GM21619 (cell line): ENCODE measurements around the gene KIN.
"Not testable (repeated sequence)": the region's sequence is repeated elsewhere in the genome, so short reads cannot be mapped to it uniquely, and the experiment has no call there.

ENCODE experiments used
- ATAC-seq: cut with Tn5 transposase; IDR thresholded peaks from one replicate; pipeline ENCODE4 v1.9.1; 2021; ENCODE audit not compliant: unreplicated experiment

KIN gene

GRCh38 chr10:7738536-7739407 lies 49.0 kb downstream of the KIN start:
- ATAC-seq: no peak

DNA sequence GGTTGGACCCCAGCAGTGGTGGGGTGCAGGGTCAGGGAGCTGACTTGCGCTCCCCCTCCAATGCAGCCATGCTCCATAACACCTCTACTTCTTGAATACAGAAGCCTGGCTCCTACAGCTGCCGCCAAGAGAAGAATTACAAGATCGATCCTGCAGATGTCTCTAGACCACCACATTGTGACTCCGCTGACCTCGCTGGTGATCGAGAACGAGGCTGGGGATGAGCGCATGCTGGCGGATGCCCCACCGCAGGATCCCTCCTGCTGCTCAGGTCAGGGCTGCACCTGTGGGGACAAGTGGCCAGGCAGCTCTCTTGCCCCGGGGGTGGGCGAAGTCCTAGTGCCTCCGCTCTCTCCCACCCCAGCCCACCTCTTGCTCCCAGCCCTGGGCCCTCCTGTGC lies 53.0 kb downstream of the KIN start:
- no peak for ATAC-seq

DNA sequence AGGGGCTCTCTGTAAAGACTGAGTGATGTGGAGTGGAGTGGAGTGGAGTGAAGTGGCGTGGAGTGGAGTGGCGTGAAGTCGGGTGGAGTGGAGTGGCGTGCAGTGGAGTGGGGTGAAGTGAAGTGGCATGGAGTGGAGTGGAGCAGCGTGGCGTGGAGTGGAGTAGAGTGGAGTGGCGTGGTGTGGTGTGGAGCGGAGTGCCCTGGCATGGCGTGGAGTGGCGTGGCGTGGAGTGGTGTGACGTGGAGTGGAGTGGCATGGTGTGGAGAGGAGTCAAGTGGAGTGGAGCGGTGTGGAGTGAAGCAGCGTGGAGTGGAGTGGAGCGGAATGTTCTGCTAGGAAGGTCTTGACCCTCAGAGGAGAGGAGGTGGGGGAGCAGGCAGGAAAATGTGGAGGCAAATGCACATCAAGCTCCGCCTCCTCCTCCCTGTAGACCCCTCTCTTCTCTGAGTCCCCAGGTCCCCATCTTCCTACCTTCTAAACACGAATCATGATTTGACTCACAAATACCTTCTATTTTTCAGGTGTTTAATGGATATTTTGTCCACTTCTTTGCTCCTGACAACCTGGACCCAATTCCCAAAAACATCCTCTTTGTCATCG lies 64.8 kb downstream of the KIN start:
- ATAC-seq: no peak

DNA sequence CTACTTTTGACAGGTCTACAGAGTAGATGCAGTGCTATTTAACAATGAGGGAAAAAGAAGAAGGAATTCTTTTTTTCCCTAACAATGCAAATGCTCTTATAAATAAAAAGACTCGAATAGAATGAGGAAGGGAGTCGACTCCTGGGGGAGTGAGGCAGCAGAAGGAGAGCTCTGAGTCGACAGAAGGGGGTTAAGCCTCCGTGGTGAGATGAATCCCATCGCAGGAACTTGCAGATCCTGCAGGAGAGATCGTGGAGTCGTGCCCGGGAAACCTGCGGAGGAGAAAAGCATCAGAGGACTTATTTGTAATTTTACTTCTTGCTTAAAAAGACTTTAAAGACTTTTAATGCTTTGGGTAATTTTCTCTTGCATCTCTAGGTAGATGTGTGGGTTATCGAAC lies 67.3 kb downstream of the KIN start:
- no peak for ATAC-seq

DNA sequence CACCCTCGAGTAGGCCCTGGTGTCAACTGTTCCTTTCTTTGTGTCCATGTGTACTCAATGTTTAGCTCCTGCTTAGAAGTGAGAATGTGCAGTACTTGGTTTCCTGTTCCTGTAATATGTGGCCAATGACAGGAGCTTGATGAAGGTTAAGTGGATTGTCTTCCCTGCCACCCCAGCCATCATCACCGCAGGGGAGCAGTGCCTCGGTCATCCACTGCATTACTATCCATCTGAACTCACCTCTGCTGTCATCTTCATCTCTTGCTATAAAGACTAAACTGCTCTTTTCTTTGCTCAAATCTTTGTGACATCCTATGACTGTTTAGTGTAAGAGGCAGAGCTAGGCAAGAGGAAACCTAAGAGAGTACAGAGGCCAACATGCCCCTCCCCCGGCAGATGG lies 69.1 kb downstream of the KIN start:
- no peak for ATAC-seq

GRCh38 chr10:7717767-7718166 lies 70.0 kb downstream of the KIN start:
- no peak for ATAC-seq

DNA sequence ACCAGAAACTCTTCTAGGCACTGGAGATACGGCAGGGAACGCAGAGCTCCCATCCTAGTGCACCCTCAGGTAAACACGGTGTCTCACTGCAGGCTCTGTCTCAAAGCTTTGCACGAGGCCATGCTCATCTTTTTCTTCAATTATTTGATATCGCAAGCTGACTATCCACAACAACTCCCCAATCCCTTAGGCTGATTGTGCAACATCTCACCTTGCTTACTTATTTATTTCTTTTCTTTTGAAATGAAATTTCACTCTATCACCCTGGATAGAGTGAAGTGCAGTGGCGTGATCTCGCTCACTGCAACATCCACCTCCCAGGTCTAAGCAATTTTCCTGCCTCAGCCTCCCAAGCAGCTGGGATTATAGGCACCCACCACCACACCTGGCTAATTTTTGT lies 72.3 kb downstream of the KIN start:
- ATAC-seq: no peak

- ATAC-seq: not testable (repeated sequence)
These were observed 76.7 kb downstream of the KIN start for GRCh38 chr10:7711075-7711474.

DNA sequence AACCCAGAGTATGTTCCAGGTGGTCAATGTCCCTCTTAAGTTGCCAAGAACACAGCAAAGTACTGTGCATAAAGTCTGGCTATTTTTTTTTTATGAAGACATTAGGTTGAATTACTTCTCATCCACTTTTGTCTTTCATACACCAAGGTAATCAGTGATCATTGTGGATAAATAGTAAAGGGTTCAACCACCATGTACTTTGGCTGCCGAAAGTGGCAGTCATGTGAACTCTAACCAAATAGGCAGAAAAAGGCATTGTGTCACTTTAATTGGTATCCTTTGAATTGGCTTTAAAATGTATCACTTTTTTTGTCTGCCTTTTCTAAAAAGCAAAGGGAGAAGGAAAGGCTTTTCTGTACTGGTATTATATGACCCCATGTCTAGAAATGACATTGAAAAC lies 77.3 kb downstream of the KIN start:
- ATAC-seq: no peak

DNA sequence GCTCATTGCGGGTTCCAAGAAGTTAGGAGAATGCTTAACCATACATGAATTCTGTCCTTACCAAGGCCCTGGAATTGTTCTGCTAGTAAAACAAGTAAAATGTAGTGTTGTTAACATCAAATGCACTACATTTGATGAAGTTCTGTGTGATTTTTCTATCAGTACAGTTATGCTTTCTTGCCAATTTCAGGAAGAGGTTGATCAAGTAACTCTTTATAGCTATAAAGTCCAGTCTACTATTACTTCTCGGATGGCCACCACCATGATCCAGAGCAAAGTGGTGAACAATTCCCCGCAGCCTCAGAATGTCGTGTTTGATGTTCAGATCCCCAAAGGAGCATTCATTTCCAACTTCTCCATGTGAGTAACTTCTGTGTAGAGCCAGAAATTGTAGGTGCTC lies 79.0 kb downstream of the KIN start:
- no peak for ATAC-seq

DNA sequence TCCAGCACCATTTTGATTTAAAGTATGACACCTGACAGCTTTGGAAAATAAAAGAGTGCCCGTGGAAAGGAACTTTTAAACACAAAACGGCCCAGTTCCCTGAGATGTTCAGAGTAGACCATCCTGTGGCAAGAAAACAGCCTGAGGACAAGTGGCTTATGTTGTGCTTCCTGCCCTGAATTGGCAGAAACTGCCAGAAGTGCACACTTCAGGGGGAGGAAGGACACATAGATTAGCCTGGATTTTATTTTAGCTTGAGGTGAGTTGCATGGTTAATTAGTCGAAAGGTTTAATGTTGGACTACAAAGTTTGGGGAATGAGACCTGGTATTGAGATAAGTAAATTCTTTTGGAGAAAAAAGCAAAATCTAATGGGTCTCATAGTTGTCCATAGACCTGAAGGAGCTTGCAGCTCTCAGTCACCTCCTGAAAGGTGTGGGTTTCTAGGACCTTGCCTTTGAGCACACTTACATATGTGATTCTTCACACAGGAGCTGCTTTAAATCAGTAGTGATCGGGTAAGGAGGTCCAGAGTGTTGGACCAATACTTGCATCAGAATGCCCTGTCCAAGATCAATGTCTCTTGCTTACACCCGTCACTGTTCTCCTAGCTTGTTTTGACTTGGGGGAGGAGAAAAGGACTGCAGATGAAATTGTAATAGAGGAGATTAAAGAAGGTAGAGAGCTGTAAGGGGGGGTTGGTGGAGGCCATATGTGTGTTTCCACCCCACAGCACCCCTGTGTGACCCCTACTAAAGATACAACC lies 79.8 kb downstream of the KIN start:
- no peak for ATAC-seq

- ATAC-seq: no peak
These were observed 80.7 kb downstream of the KIN start for GRCh38 chr10:7707102-7707501.

DNA sequence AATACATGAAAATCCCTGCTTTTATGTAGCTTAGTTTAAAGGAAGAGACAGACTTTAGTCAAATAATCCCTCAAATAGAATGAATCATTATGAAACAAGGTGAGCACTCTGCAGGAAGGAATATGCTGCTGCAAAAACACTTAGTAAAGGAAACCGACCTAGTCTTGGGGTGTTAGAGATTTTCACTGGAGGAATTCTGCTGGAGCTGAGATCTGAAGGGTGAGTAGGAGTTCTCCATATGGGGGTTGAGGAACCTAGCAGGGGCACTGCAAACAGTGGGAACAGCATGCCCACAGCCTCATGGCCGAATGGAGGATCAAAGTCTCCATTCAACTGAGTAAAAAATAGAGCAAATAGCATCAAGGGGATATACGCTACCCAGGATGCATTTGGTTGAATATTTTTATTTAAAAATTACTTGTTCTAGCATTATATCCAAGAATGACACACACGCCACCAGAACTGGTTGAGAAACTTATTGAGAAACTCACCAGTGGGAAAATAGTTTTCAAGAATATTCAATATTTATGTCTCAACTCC lies 81.2 kb downstream of the KIN start:
- ATAC-seq: no peak

GRCh38 chr10:7705341-7705740 lies 82.5 kb downstream of the KIN start:
- ATAC-seq: no peak

GRCh38 chr10:7704071-7705016 lies 83.4 kb downstream of the KIN start:
- no peak for ATAC-seq

DNA sequence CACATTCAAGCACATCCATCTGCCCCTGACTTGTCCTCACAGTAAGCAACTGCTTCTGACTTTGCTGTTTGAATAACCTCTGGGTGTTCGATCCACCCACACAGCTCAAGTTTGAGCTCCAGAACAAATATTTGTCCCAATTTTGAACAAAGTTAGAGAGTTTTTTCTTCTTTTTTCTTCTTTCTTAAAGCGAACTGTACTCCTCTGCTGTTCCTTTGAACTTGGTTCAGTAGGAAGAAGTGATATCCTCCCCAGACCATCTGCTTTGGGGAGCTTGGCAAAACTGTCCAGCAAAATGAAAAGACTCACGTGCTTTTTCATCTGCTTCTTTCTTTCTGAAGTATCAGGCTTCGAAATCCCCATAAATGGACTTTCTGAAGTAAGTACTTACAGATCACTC lies 84.7 kb downstream of the KIN start, which contains the start of gene ITIH2:
ITIH2 (plus strand) TSS at position 177 of the 400 bp plus-strand sequence; CDS start at position 296, 119 bp downstream.
- ATAC-seq: no peak

DNA sequence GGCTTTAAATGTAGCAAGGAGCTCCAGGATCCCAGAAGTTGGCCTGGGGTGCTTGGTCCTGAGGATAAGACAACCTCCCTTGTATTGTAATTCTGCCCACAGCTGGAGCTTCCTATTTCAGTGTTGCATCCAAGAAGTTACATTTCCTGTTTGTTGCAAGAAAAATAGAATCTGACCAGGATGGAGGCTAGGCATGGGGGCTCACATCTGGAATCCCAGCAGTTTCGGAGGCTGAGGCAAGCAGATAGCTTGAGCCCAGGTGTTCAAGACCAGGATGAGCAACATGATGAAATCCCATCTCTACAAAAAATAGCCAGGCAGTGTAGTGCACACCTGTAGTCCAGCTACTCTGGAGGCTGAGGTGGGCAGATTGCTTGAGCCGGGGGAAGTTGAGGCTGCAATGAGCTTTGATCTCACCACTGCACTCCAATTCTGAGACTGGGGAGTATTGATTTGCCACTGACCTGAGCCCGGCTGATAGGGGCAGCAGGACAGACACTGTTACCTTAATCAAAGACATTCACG lies 85.4 kb downstream of the KIN start:
- ATAC-seq: no peak

DNA sequence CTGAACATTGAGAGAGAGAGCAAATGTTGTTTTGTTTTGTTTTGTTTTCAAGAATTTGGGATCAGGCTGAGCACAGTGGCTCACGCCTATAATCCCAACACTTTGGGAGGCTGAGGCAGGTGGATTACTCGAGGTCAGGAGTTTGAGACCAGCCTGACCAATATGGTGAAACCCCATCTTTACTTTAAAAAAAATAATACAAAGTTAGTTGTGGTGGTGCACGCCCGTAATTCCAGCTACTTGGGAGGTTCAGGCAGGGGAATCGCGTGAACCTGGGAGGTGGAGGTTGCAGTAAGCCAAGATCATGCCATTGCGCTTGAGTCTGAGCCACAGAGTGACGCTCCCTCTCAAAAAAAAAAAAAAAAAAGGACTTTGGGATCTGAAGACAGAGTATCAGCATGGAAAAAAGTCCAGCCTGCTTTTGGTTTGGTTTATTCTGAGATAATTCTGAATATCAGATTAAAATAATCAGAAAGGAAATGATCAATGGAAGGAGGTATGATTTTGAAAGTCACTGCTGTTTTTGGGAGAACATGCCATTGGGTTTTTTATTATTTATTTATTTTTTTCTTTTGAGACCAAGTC lies 86.5 kb downstream of the KIN start:
- ATAC-seq: no peak
